CD4-positive, alpha-beta T cell treated with Interleukin-10 for 1 hour (primary cell): ENCODE measurements around the gene ADPRS.

Experiments
- DNase-seq: peaks from one replicate; pipeline ENCODE4 v3.0.0-alpha.2; 2020

Gene ADPRS

DNA sequence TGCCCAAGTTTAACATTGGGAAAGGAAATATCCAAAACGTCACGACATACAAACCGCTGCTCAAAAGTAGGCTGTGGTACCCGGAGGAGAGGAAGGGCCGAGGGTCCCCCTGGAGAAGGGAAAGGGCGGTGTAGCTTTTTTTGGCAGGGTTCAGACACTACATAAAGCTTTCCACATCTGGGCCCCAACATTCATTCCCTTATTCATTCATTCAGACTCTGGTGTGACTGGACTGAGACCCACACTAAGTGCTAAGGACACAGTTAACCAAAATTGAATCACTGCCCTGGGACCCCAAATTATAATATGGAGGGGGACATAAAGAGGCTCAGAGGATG lies 46.6 kb downstream of the ADPRS start:
- DNase-seq = no peak

DNA sequence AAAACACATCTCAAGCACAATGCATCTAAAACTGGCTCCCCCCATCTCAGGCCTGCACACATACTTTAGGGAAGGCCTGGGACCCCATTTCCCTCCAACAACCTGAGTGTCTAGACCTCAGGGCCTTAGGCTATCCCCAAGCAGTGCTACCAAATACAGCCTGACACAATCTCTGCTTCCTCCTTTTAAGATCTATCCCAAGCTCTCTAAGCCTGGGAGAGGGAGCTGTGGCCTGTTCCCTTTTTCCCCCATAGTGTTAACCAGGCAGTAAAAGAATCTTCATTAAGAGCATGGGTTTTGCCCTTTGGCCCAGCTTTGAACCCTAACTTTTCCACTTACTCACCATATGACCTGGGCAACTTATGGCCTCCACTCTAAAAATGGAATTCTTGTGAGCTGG lies 47.1 kb downstream of the ADPRS start:
- no peak for DNase-seq

DNA sequence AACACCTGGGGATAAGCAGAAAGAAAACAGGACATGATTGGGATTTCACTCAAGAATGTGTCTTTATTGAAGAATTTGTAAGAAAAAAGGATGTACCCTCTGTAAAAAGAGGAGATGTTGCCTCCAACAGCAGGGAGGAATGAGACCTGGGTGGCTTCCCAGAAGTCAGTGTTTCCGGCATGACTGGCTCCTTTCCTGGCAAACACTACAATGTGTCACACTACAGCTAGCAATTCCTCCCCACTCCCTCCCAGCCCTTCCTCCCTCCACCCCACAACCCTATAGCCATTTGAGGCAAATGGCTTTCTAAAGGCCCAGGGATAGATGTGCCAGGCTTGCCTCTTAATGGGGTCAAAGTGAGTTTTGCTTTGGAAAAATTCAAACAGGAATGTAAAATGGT lies 47.8 kb downstream of the ADPRS start:
- DNase-seq = no peak

DNA sequence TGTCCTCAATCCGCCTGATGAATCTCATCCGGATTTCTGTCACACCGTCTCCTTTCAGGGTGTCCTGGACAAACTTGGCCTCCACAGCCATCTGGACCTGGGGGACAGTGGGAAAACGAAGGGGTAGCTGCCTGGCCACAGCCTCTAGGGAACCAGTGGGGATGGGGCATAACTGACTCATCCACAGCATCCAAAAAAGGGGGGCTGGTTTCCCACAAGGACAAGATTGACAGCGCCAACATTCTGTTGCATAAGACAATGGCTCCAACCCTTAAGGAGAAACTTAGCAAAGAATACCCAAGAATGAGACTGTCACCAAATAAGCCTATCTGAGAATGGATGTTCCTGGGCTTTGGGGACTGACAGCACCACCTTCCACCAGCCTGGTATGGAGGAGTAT lies 48.5 kb downstream of the ADPRS start:
- DNase-seq = no peak

DNA sequence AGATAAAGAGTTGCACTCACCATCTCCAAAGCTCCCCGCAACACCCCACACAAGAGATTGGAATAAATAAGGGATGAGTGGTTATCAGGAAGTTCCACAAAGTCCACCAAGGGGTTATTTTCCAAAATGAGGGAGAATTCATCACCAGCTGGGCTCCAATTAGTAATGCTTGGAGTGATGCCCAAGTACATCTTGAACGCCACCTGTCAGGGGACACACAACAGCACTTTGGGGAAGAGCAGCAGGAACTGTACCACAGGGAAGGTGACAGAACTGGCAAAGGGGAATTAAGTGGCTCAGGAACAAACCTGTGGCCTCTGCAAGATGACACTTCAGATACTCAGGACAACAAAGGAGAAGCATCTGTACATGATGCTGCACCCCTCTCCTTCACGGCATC lies 49.1 kb downstream of the ADPRS start:
- no peak for DNase-seq

DNA sequence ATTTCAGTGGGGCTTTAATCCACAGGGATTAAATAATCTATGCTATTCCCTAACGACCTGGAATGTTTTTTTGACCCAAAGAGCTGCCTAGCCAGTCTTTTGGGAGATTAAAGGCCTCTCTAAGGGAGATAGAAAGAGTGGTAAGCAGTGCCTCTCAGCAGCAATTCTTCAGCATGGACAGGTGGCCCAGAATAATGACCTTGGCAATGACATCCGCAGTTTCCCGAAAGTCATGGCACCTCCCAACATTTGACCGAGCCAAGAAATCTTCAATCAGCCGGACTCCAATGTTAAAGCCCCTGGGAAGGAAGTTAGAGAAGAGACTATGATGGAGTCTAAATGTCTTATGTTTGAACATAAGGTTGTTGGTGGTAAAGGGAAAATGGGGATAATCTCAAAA lies 50.8 kb downstream of the ADPRS start:
- no peak for DNase-seq

DNA sequence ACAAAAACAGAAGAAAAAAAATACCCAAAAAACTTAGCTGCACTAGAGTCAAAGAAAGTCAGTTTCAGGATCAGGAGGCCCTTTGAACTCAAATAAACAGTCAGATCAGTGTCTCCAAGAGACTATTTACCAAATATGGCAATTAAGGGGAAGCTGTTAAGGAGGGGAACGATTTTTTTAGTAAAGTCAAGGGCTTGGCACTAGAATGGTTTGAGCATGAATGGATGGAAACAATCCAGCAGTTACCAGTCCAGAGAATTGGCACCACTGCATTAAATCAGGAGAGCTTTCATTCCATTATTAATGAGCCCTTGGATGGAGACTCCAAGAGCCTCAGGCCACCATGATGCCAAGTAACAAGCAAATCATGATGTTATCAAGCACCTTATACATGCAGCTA lies 53.4 kb downstream of the ADPRS start:
- DNase-seq = no peak

DNA sequence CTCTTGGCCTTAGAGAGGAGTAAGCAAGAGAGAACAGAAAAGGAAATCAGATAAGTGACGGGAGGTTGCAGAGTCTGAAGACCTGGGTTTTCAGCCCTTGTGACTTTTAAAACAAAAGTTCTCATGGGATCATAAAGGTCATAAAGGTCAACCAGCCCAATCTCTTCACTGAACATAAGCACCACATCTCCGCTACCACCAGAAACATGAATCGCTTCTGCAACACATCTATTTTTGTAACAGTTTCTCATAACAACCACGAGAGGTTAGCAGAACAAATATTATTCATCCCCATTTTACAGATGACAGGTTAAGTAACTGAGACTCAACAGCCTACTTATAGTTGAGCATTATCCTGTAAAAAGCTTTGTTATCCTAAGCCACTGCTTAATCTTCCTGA lies 54.7 kb downstream of the ADPRS start:
- DNase-seq = no peak
